Airway epithelial cell (primary cell): ENCODE measurements around the gene ENO1. TPM values are rescaled to one million over a fixed set of nuclear protein-coding genes. Genes with fewer than 3 reads are reported as not detected.

Experiments used
- total RNA-seq: library from RNA; depleted of rRNA; stranded (reverse); fragments of >200 nt; gene quantifications from 2 replicates; pipeline ENCODE4 v1.2.3, GENCODE V29; 2015

ENO1 gene
- 2,274 and 2,586 TPM in 2 replicates for total RNA-seq

GRCh38 chr1:8878448-8878697, at the start of gene ENO1:
Gene ENO1 (minus strand): TSS chr1:8878686. CDS start chr1:8874908, 3,778 bp downstream.

GRCh38 chr1:8817412-8818324, 60.8 kb downstream of the ENO1 start, which contains the start of gene RERE:
Gene RERE (minus strand): TSS chr1:8817640.

Other genes with a start within 250 kb of the ENO1 start
- gene RERE, start 61.0 kb downstream of the ENO1 start, total RNA-seq, result 13.2 and 21.9 TPM in 2 replicates
- not detected in 2 replicates for gene CA6, start 67.2 kb upstream of the ENO1 start, total RNA-seq
- not detected in 2 replicates for gene SLC2A7, start 147.7 kb upstream of the ENO1 start, total RNA-seq
- gene SLC2A5, start 190.9 kb upstream of the ENO1 start, total RNA-seq, result 0.37 and 0.42 TPM in 2 replicates